Natural killer cell (primary cell): Measurements from ENCODE around the gene HCK. TPM values are rescaled to one million over a fixed set of nuclear protein-coding genes. Genes with fewer than 3 reads are reported as not detected.

Experiments used
- ATAC-seq, 3 donors: fragments of 150-1000 bp in 2 of 3; fragments of 200-7000 bp in 1 of 3; cut with Tn5 transposase; 1 replicate in 1 of 3; 2 replicates in 2 of 3; pipeline ENCODE4 v1.10.0; 2021; ENCODE audit warnings: mild to moderate bottlenecking in 2 of 3, moderate library complexity in 2 of 3
- DNase-seq, 2 donors: peaks; one replicate each; pipeline versions ENCODE4 v3.0.0 to v3.0.0-alpha.2; 2013 to 2021; ENCODE audit warnings: mixed read lengths in 1 of 2
- H3K27ac ChIP-seq: one replicate; pipeline ENCODE4 v1.5.1; 2013; ENCODE audit warnings: mild to moderate bottlenecking, low read length
- H3K27me3 ChIP-seq: one replicate; pipeline ENCODE4 v1.6.1; 2013; ENCODE audit warnings: low read length; ENCODE audit not compliant: control insufficient read depth, insufficient read depth
- H3K36me3 ChIP-seq: one replicate; pipeline ENCODE4 v1.6.1; 2013; ENCODE audit warnings: low read length; ENCODE audit not compliant: control insufficient read depth, insufficient read depth
- H3K4me1 ChIP-seq: one replicate; pipeline ENCODE4 v1.6.1; 2013; ENCODE audit warnings: low read length; ENCODE audit not compliant: control insufficient read depth, insufficient read depth
- H3K4me3 ChIP-seq: one replicate; pipeline ENCODE4 v1.5.1; 2013; ENCODE audit warnings: low read length
- H3K9me3 ChIP-seq: one replicate; pipeline ENCODE4 v1.6.1; 2013; ENCODE audit warnings: low read length; ENCODE audit not compliant: control insufficient read depth, insufficient read depth
- H3K27ac Mint-ChIP-seq, 2 donors: one replicate each; pipeline ENCODE4 v1.8.0; 2022; ENCODE audit warnings: mild to moderate bottlenecking in 2 of 2, mixed read lengths in 2 of 2, moderate library complexity in 1 of 2
- H3K27me3 Mint-ChIP-seq, 2 donors: one replicate each; pipeline ENCODE4 v1.8.0; 2022; ENCODE audit warnings: low read depth in 2 of 2, mixed read lengths in 2 of 2
- H3K36me3 Mint-ChIP-seq: one replicate; pipeline ENCODE4 v1.8.0; 2022; ENCODE audit warnings: mixed read lengths
- H3K4me1 Mint-ChIP-seq, 2 donors: one replicate each; pipeline ENCODE4 v1.8.0; 2022; ENCODE audit warnings: mixed read lengths in 2 of 2
- H3K4me3 Mint-ChIP-seq: one replicate; pipeline ENCODE4 v1.8.0; 2022; ENCODE audit warnings: mild to moderate bottlenecking, moderate library complexity, mixed read lengths
- H3K9me3 Mint-ChIP-seq, 2 donors: one replicate each; pipeline ENCODE4 v1.8.0; 2022; ENCODE audit warnings: mixed read lengths in 2 of 2
- WGBS: methylation state at CpG from one replicate; pipeline ENCODE4 v1.1.7; 2013; ENCODE audit warnings: missing lambda C conversion rate; ENCODE audit not compliant: insufficient coverage; 5-methylcytosine and 5-hydroxymethylcytosine counted together
- intact Hi-C: fragments of 100-400 bp; cut with micrococcal nuclease; formaldehyde crosslinking; loops from one replicate; pipeline ENCODE4 v1.14.2; 2022
- total RNA-seq, 4 donors: library from RNA; stranded (reverse); fragments of 120-200 nt in 1 of 4; gene quantifications; one replicate each; pipeline versions ENCODE4 v1.2.3 to v1.2.4, GENCODE V29; 2013 to 2022
- TF ChIP-seq, protein P1 (sequence below): fragments of 200-600 bp; IDR thresholded peaks from one replicate; pipeline ENCODE4 v1.8.0; 2022; ENCODE audit warnings: antibody characterized with exemption

The HCK gene
- total RNA-seq, 3 donors from 2014 or later (not counting 1 experiment from before 2014, with no cell fraction given), result 6.3 to 31.6 (median 12.4) TPM

DNA sequence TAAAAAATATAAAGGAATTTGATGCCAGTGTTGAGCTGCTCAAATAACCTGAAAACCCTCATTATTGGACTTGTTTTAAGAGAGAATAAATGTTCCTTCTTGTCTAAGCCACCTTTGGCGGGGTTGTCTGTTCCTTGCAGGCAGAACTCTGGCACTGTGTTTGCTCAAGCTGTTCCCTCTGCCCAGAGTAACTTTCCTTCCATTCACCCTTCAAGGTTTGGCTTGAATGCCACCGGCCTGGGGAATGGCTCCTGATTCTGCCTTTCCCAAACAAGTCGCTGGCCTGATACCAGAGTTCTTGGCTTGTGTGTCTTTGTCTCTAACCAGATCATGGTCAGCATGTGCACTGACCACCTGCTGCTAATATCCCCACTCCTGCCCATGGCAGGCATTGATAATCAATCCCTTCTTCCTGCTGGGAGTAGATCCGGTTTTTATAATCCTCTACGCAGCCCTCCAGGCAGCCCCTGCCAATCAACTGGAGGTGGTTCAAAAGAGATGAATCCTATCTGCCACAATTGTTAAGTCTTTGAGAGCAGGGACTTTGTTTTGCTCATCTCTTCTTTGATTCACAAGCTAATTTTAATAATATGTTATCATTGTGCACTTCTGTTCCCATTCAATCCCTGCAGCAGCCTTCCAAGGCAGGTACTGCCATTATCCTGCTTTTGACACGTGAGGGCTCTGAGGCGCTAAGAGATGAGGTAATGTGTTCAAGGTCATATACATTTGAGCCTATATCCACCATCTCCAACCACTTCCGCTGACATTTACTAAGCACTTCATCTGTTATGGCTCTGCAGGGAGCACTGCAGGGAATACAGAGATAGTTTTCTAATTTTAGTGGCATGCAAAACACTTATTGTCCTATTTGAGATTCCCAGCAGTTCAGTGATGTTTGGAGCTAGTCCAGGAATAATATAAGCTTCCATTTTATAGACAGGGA, 44.9 kb upstream of the HCK start:
- peaks cover 6% of the 10 kb centered on the region in 2 donors for H3K4me1 Mint-ChIP-seq
- no peaks in the 10 kb centered on the region for H3K4me1 ChIP-seq
- intact Hi-C loops, result no loop called here
- no peaks in the 10 kb centered on the region for H3K36me3 ChIP-seq
- TF ChIP-seq, protein P1, sequence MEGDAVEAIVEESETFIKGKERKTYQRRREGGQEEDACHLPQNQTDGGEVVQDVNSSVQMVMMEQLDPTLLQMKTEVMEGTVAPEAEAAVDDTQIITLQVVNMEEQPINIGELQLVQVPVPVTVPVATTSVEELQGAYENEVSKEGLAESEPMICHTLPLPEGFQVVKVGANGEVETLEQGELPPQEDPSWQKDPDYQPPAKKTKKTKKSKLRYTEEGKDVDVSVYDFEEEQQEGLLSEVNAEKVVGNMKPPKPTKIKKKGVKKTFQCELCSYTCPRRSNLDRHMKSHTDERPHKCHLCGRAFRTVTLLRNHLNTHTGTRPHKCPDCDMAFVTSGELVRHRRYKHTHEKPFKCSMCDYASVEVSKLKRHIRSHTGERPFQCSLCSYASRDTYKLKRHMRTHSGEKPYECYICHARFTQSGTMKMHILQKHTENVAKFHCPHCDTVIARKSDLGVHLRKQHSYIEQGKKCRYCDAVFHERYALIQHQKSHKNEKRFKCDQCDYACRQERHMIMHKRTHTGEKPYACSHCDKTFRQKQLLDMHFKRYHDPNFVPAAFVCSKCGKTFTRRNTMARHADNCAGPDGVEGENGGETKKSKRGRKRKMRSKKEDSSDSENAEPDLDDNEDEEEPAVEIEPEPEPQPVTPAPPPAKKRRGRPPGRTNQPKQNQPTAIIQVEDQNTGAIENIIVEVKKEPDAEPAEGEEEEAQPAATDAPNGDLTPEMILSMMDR, result no peak
- DNase-seq, result no peak
- H3K27me3 Mint-ChIP-seq, result peaks cover 2 to 10% of the 10 kb centered on the region in 2 donors
- no peaks in the 10 kb centered on the region for H3K27me3 ChIP-seq
- no peak overlapping the region for H3K27ac ChIP-seq
- 91% methylated on average over 7 of the region's 8 CpGs for whole genome bisulfite sequencing
- no peak overlapping the region for H3K4me3 Mint-ChIP-seq
- H3K27ac Mint-ChIP-seq, result no peak overlapping the region
- no peaks in the 10 kb centered on the region for H3K9me3 ChIP-seq
- ATAC-seq, result no peak
- no peak overlapping the region for H3K4me3 ChIP-seq
- H3K9me3 Mint-ChIP-seq, result no peaks in the 10 kb centered on the region
- H3K36me3 Mint-ChIP-seq, result no peaks in the 10 kb centered on the region

- H3K4me1 ChIP-seq, result no peaks in the 10 kb centered on the region
- intact Hi-C loops, result no loop called here
- TF ChIP-seq, protein P1, result no peak
- DNase-seq, result no peak
- Mint-ChIP-seq H3K4me3 (no peak overlapping the region), H3K4me1 (peaks cover 6% of the 10 kb centered on the region in 2 donors), H3K36me3 (no peaks in the 10 kb centered on the region), H3K27ac (no peak overlapping the region), H3K27me3 (peaks cover 2 to 10% of the 10 kb centered on the region in 2 donors), H3K9me3 (no peaks in the 10 kb centered on the region)
- no peaks in the 10 kb centered on the region for H3K9me3 ChIP-seq
- WGBS, result 44% methylated on average over 10 of the region's 10 CpGs
- H3K27me3 ChIP-seq, result no peaks in the 10 kb centered on the region
- no peak for ATAC-seq
- no peaks in the 10 kb centered on the region for H3K36me3 ChIP-seq
- H3K27ac ChIP-seq, result no peak overlapping the region
- no peak overlapping the region for H3K4me3 ChIP-seq
Observed at GRCh38 chr20:32007787-32008616, 44.0 kb upstream of the HCK start.

- Mint-ChIP-seq H3K27me3 (peaks cover 2 to 11% of the 10 kb centered on the region in 2 donors), H3K9me3 (no peaks in the 10 kb centered on the region), H3K4me1 (peaks cover 6% of the 10 kb centered on the region in 2 donors), H3K4me3 (no peak overlapping the region), H3K27ac (no peak overlapping the region), H3K36me3 (no peaks in the 10 kb centered on the region)
- ATAC-seq (no peak), DNase-seq (no peak)
- intact Hi-C loops, result no loop called here
- TF ChIP-seq, protein P1, result no peak
- Histone ChIP-seq H3K4me3 (no peak overlapping the region), H3K27me3 (no peaks in the 10 kb centered on the region), H3K9me3 (no peaks in the 10 kb centered on the region), H3K36me3 (no peaks in the 10 kb centered on the region), H3K27ac (no peak overlapping the region), H3K4me1 (no peaks in the 10 kb centered on the region)
- 91% methylated on average over 5 of the region's 7 CpGs for WGBS
Observed at GRCh38 chr20:32009564-32009963, 42.5 kb upstream of the HCK start.
